ENCODE data around the gene SHROOM3.
"Not testable (repeated sequence)": the region's sequence is repeated elsewhere in the genome, so short reads cannot be mapped to it uniquely, and the experiment has no call there.

The SHROOM3 gene

DNA sequence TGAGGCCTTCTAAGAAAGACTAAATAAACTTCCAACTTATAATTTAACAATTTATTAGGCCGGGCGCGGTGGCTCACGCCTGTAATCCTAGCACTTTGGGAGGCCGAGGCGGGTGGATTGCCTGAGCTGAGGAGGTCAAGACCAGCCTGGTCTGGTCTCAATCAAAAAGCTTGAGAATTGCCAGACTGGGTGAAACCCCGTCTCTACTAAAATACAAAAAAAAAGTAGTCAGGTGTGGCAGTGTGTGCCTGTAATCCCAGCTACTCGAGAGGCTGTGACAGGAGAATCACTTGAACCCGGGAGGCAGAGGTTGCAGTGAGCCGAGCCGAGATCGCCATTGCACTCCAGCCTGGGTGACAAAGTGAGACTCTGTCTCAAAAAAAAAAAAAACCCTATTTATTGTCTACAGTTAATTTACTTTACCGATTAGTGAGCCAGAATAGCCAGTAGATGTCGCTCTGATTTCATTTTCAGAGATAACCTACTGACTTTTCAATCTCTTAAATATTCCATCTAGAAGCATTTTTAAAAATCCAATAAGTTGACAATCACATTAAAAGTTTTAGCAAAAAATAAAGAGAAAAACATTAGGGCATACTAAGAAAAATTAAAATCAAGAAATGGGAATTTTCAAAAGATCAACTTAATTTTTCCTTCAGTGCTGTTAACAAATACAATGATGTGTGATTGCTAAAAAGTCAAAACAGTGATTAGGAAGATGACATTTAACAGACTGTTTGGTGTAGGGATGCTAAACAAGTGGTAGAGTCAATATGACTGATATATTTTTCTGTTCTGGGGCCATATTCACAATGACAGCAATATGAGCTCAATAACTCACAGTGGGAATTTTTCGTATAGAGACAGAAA is 4.3 kb upstream of the SHROOM3 start:
- TF ChIP-seq POLR2A (IDR thresholded peaks at IDR 0.05; ENCODE audit: low read length): no peak
- no peak for TF ChIP-seq GATA1 (IDR thresholded peaks at IDR 0.05; ENCODE audit: low read depth, low read length)

DNA sequence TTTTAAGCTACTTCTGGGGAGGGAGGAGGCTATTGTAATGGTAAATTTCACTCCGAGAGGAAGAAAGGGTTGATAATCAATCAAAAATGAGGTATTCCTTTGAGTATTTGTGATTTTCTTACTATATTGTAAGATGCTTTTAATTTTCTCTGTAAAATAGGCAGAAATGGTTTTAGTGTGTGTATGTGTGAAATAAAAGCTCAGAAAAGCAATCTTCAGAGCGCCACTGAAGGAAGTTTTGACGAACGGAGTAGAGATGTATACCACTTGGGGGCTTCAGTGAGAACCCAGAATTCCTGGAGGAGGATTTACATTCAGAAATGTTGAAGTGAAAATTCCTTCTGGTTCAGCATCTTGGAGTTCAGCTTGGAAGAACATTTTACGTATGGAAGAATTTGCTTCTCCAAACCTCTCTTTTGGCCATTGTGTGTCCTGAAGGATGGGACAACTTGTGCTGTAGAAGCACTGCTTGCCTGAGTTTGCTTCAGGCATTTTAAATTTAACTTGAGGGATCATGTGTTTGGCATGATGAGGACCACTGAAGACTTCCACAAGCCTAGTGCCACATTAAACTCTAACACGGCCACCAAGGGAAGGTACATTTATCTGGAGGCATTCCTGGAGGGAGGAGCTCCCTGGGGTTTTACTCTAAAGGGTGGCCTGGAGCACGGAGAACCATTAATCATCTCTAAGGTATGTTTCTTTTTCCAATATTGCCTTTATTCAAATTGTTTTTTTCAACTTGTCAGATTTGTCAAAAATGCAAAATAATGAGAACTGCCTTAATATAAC is 695 bp downstream of the SHROOM3 start:
- DNase-seq: no peak
- TF ChIP-seq POLR2A (IDR thresholded peaks at IDR 0.05; ENCODE audit: low read length): no peak

More for the DNA sequence above, 4.3 kb upstream of the SHROOM3 start:
- peak; percentile 32 to 58 for DNase-seq

DNA sequence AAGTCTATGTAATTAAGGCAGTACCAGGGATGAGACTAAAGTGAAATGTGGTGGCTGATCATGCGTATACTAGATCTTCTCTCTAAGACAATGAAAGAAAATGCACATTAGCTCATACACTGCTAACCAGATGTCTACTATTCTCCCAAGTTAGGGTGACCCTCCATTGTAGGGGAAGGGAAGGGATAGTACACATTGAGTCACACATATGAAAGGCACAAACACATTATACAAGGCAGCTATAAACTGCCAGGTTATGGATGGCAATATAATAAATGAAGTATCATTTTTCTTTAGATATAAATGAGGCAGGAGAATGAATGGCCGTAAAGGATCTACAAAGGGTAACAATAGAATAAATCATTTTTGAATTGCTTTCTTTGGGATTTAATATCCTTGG is 4.5 kb downstream of the SHROOM3 start:
- TF ChIP-seq POLR2A (IDR thresholded peaks at IDR 0.05; ENCODE audit: low read length) (no peak), GATA1 (IDR thresholded peaks at IDR 0.05; ENCODE audit: low read depth, low read length) (no peak)
- DNase-seq: no peak

DNA sequence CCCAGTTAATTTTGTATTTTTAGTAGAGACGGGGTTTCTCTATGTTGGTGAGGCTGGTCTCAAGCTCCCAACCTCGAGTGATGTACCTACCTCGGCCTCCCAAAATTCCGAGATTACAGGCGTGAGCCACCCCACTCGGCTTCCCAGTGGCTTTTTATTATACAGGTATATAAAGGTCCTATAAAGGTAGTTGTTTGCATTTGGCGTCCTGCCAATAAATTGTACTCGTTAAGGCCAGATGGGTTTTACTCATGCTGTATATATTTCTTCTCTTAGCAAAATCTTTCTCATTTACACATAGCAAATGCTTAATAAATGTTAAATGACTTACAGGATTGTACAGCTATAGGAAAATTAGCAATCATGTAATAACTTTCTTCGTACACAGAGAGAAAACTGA is 6.9 kb downstream of the SHROOM3 start:
- no peak for DNase-seq
- TF ChIP-seq POLR2A (IDR thresholded peaks at IDR 0.05; ENCODE audit: low read length): no peak
- TF ChIP-seq GATA1 (IDR thresholded peaks at IDR 0.05; ENCODE audit: low read depth, low read length): no peak

DNA sequence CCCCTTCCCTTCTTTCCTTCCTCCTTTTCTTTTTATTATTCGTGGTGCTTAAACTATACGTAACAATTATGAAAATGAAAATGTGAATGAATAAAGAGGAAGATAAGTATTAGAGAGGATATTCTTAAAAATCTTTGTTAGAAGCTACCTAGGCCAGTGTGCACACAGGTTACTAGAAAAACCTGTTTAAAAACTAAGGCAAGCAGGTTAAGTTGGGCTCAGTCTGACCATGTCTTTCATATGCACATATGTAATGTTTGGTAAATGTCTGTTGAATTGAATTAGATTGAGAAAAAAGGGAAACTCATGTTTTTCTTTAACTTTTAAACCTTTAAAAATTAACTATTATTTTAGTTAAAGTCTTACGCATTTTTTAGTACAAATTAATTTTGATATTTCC is 7.8 kb downstream of the SHROOM3 start:
- no peak for DNase-seq
- TF ChIP-seq GATA1 (IDR thresholded peaks at IDR 0.05; ENCODE audit: low read depth, low read length): no peak
- TF ChIP-seq POLR2A (IDR thresholded peaks at IDR 0.05; ENCODE audit: low read length): no peak

DNA sequence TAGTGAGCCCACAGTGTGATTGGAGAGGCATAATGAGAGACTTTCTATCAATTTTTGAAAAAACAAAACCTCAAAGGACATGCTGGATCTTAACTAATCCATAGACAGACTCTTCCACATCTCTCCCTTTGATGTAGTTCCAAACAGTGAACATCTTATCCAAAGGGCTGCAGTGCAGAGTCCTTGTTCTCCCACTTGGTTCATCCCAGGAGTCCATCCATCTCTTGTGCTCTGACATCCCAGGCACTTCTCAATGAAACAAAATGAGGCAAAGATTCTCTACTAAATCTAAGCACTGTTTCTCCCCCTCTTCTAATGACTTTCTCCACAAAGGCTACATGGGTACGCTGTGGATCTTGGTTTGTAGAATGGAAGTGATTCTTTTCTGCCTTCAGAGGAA is 8.3 kb downstream of the SHROOM3 start:
- DNase-seq: no peak
- TF ChIP-seq GATA1 (IDR thresholded peaks at IDR 0.05; ENCODE audit: low read depth, low read length) (no peak), POLR2A (IDR thresholded peaks at IDR 0.05; ENCODE audit: low read length) (no peak)

DNA sequence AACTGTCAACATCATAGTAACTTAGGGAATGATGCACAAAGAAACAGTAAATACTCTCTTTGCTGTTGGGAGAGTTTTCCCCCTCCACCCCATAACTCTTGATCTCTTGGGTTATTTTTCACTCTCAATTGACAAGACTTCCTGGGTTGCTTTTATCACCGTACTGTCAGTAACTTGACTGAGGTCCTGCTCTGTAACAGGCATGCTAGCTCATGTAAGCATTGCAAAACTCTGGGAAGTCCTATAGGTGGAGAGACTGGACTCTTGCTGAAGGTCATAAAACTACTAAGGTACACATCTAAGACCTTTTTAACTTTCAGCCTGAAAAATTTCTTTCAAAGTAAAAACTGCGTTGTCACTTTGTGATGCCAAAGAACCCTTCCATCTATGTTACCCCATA is 10.9 kb downstream of the SHROOM3 start:
- no peak for DNase-seq
- TF ChIP-seq POLR2A (IDR thresholded peaks at IDR 0.05; ENCODE audit: low read length): no peak
- no peak for TF ChIP-seq GATA1 (IDR thresholded peaks at IDR 0.05; ENCODE audit: low read depth, low read length)

DNA sequence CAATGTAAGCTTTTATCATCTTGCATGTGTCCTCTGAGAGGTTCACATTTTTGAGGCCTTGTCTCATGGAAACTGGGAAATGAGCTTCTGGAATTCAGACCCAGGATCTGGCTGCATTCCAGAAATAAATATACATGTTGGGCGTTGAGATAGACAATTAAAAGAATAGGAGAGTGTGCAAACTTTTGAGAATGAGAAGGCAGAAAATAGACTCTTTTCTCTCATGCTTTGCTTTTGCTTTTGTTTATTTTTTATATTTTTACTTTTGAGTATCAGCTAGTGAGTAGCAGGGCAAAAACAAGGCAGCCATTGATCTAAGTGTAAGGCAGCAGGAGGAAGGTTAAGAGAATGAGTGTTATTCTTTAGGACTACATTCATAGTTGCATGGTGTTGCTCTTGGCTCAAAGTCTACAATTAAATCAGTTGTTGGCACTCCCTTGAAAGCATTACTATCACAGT is 12.4 kb downstream of the SHROOM3 start:
- TF ChIP-seq POLR2A (IDR thresholded peaks at IDR 0.05; ENCODE audit: low read length) (no peak), GATA1 (IDR thresholded peaks at IDR 0.05; ENCODE audit: low read depth, low read length) (no peak)
- no peak for DNase-seq

DNA sequence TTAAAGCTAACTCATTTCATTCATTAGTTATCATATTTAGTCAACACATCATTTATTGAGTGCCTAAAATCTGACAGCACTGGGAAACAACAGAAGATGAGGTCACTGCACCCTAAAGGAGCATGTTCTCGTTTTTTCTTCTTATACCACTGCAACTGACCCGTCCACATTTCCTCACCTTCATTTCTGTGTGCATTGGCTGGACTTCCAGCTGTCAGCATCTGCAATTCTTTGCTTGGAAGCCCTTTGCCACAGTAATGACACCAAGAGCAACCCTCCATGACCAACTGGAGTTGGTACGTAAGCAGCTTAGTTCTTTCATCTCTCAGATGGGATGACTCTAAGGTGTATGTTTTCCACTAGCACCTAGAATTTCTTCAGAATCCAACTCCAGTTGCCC is 13.2 kb downstream of the SHROOM3 start:
- DNase-seq: no peak
- TF ChIP-seq POLR2A (IDR thresholded peaks at IDR 0.05; ENCODE audit: low read length) (no peak), GATA1 (IDR thresholded peaks at IDR 0.05; ENCODE audit: low read depth, low read length) (no peak)

DNA sequence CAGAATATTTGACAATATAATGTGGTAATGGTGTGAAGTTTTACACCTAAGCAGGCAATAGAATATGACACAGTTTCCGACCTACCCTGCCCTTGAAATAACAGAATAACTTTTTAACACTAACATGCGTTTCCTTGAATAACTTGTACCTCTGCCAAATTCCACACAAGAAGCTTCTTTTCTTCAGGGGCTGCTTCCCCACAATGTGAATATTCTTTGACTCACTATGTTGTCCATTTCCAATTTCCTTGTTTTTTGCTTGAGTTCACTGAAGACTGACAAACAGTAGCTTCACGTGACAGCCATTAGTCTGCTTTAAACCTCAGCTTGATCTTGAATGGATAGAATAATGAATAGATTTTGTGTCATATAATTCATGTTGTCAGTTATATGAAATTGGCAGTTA is 14.3 kb downstream of the SHROOM3 start:
- no peak for DNase-seq
- TF ChIP-seq GATA1 (IDR thresholded peaks at IDR 0.05; ENCODE audit: low read depth, low read length): no peak
- TF ChIP-seq POLR2A (IDR thresholded peaks at IDR 0.05; ENCODE audit: low read length): no peak

DNA sequence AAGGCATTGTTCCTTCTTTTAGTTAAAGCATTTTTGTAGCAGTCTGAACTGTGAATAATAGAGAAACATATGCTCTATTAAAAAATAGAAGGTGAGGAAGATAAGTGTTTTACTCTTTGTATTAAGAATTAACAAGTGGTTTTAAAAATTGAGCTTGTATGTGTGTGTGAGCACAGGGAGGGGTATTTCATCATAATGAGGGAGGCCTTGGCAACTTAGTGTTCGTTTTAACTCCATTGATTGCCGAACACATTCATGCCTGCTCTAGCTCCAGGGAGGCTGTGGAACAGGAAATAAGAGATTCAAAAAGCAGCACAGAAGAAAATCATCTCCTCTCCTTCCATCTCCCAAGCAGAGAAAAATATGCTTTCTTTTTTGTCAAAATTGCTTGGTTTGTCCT is 14.8 kb downstream of the SHROOM3 start:
- no peak for DNase-seq
- TF ChIP-seq POLR2A (IDR thresholded peaks at IDR 0.05; ENCODE audit: low read length) (no peak), GATA1 (IDR thresholded peaks at IDR 0.05; ENCODE audit: low read depth, low read length) (no peak)

DNA sequence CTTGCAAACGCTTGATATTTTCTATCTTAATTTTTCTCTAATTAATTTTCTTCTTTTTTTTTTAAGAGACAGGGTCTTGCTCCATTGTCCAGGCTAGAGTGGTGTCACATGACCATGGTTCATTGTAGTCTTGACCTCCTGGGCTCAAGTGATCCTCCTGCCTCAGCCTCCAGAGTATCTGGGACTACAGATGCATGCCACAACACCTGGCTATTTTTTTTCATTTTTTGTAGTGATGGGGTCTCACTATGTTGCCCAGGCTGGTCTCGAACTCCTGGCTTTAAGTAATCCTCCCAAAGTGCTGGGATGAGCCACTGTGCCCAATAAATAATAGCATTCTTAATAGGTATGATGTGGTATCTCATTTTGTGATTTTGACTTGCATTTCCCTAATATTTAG is 18.2 kb downstream of the SHROOM3 start:
- TF ChIP-seq POLR2A (IDR thresholded peaks at IDR 0.05; ENCODE audit: low read length) (no peak), GATA1 (IDR thresholded peaks at IDR 0.05; ENCODE audit: low read depth, low read length) (no peak)
- no peak for DNase-seq

DNA sequence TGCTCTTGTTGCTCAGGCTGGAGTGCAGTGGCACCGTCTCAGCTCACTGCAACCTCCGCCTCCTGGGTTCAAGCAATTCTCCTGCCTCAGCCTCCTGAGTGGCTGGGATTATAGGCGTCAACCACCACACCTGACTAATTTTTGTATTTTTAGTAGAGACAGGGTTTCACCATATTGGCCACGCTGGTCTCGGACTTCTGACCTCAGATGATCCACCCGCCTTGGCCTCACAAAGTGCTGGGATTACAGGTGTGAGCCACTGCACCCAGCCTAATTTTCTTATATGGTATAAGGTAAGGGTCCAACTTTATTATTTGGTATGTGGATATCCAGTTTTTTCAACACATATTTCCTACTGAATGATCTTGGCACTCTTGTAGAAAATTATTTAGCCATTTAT is 19.0 kb downstream of the SHROOM3 start:
- not testable (repeated sequence) for DNase-seq

DNA sequence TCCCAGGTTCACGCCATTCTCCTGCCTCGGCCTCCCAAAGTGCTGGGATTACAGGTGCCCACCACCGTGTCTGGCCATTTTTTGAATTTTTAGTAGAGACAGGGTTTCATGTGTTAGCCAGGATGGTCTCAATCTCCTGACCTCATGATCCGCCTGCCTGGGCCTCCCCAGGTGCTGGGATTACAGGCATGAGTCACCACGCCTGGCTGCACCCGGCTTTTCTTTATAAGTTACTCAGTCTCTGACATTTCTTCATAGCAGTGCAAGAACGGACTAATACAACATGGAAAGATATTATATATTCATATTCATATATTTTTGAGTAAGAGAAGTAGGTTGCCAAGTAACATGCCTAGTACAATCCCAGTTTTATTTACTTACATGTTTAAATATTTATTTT is 22.9 kb downstream of the SHROOM3 start:
- no peak for DNase-seq

DNA sequence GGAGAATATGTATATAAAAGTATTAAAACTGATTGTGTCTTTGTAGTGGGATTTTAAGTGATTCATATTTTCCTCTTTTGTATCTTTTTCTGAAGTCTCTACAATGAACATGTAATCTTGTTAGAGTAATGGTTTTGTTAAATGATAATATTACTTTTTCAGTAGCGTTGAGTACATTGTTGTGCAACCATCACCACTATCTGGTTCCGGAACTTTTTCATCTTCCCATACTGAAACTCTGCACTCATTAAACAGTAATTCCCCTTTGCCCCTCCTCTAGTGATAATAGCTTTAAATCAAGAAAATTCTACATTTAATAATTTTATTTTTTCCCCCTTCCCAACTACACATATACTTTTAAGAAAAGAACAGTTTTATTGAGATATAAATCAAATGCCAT is 23.3 kb downstream of the SHROOM3 start:
- no peak for TF ChIP-seq GATA1 (IDR thresholded peaks at IDR 0.05; ENCODE audit: low read depth, low read length)
- DNase-seq: no peak

More for the DNA sequence above, 22.9 kb downstream of the SHROOM3 start:
- no peak for TF ChIP-seq POLR2A (IDR thresholded peaks at IDR 0.05; ENCODE audit: low read length)
- no peak for TF ChIP-seq GATA1 (IDR thresholded peaks at IDR 0.05; ENCODE audit: low read depth, low read length)

Data from erythroblast (primary cell).